HepG2 (cell line): Measurements from ENCODE around the gene GRIK4. TPM values are rescaled to one million over a fixed set of nuclear protein-coding genes. Genes with fewer than 3 reads are reported as not detected.

Experiments
- AKAP8 ChIP-seq: sonication (generic); formaldehyde crosslinking; IDR thresholded peaks from 2 replicates; pipeline ENCODE4 v1.5.1; 2020; ENCODE audit warnings: mild to moderate bottlenecking, missing genetic modification reagents
- ATRX ChIP-seq: sonication (generic); formaldehyde crosslinking; IDR thresholded peaks from 2 replicates; pipeline ENCODE4 v1.4.0; 2020; ENCODE audit warnings: missing genetic modification reagents, borderline replicate concordance
- HDAC2 ChIP-seq: sonication (generic); formaldehyde crosslinking; IDR thresholded peaks from 2 replicates; pipeline ENCODE4 v1.4.0; 2020; ENCODE audit warnings: missing genetic modification reagents
- HOXD1 ChIP-seq: sonication (generic); formaldehyde crosslinking; IDR thresholded peaks from 2 replicates; pipeline ENCODE4 v1.5.0; 2020; ENCODE audit warnings: missing genetic modification reagents
- MEIS1 ChIP-seq: sonication (generic); formaldehyde crosslinking; IDR thresholded peaks from 2 replicates; pipeline ENCODE4 v1.9.0; 2021; ENCODE audit warnings: mild to moderate bottlenecking, missing genetic modification reagents, moderate library complexity, borderline replicate concordance
- MTERF4 ChIP-seq: sonication (generic); formaldehyde crosslinking; IDR thresholded peaks from 2 replicates; pipeline ENCODE4 v1.8.0; 2023; ENCODE audit warnings: mild to moderate bottlenecking, missing genetic modification reagents
- PBX2 ChIP-seq: IDR thresholded peaks from 2 replicates; pipeline ENCODE4 v1.6.1; 2016; ENCODE audit warnings: control low read depth
- RFXAP ChIP-seq: sonication (generic); formaldehyde crosslinking; IDR thresholded peaks from 2 replicates; pipeline ENCODE4 v1.4.0; 2020; ENCODE audit warnings: missing genetic modification reagents, borderline replicate concordance
- SALL1 ChIP-seq: sonication (generic); formaldehyde crosslinking; IDR thresholded peaks from 2 replicates; pipeline ENCODE4 v1.8.0; 2022; ENCODE audit warnings: mild to moderate bottlenecking, missing genetic modification reagents
- SMYD3 ChIP-seq: sonication (generic); formaldehyde crosslinking; IDR thresholded peaks from 2 replicates; pipeline ENCODE4 v1.8.1; 2023; ENCODE audit warnings: mild to moderate bottlenecking, missing genetic modification reagents
- TARDBP ChIP-seq: sonication (generic); formaldehyde crosslinking; IDR thresholded peaks from 2 replicates; pipeline ENCODE4 v1.8.0; 2022; ENCODE audit warnings: mild to moderate bottlenecking, missing genetic modification reagents
- TEAD3 ChIP-seq: optimal IDR thresholded peaks from 2 replicates; pipeline ENCODE3; 2016; ENCODE audit warnings: borderline replicate concordance
- TRIM24 ChIP-seq: sonication (generic); formaldehyde crosslinking; IDR thresholded peaks from 2 replicates; pipeline ENCODE4 v1.8.0; 2022; ENCODE audit warnings: mild to moderate bottlenecking, missing genetic modification reagents
- ZBTB4 ChIP-seq: sonication (generic); formaldehyde crosslinking; IDR thresholded peaks from 2 replicates; pipeline ENCODE4 v1.4.0; 2020; ENCODE audit warnings: missing genetic modification reagents, mild to moderate bottlenecking, borderline replicate concordance
- ZGPAT ChIP-seq: IDR thresholded peaks from 2 replicates; pipeline ENCODE4 v1.6.1; 2016; ENCODE audit warnings: mild to moderate bottlenecking
- ZMAT3 ChIP-seq: sonication (generic); formaldehyde crosslinking; conservative IDR thresholded peaks from 2 replicates; pipeline ENCODE4 v1.7.0; 2021; ENCODE audit warnings: missing genetic modification reagents
- ZNF512 ChIP-seq: sonication (generic); formaldehyde crosslinking; IDR thresholded peaks from 2 replicates; pipeline ENCODE4 v1.4.0; 2020; ENCODE audit warnings: mild to moderate bottlenecking, missing genetic modification reagents
- ZNF672 ChIP-seq: sonication (generic); formaldehyde crosslinking; IDR thresholded peaks from 2 replicates; pipeline ENCODE4 v1.8.1; 2022; ENCODE audit warnings: missing genetic modification reagents
- ZNF737 ChIP-seq: sonication (generic); formaldehyde crosslinking; IDR thresholded peaks from 2 replicates; pipeline ENCODE4 v1.5.0; 2020; ENCODE audit warnings: missing genetic modification reagents, mild to moderate bottlenecking, borderline replicate concordance
- ZSCAN5A ChIP-seq: sonication (generic); formaldehyde crosslinking; IDR thresholded peaks from 2 replicates; pipeline ENCODE4 v1.8.0; 2022; ENCODE audit warnings: mild to moderate bottlenecking, missing genetic modification reagents, borderline replicate concordance
- polyA plus RNA-seq, 8 experiments: library from polyadenylated mRNA; depleted of rRNA in 3 of 8; stranded (reverse) in 7 of 8; unstranded in 1 of 8; fragments of >200 nt; fragmentation: Illumina TruSeq in 4 of 8; extraction: Trizol in 4 of 8; gene quantifications; 2 replicates each; pipeline versions ENCODE4 v1.2.1 to v1.2.3, GENCODE V29; 2011 to 2016; ENCODE audit warnings: low read depth in 4 of 8, missing spikeins in 1 of 8, mixed read lengths in 1 of 8; ENCODE audit not compliant: insufficient read depth in 1 of 8
- total RNA-seq, 5 experiments: library from RNA; depleted of rRNA; stranded (reverse); fragments of >200 nt; fragmentation: Illumina TruSeq; extraction: Trizol; gene quantifications; 2 replicates each; pipeline ENCODE4 v1.2.3, GENCODE V29; 2016; ENCODE audit warnings: low read depth in 1 of 5

The GRIK4 gene
- total and polyA plus RNA-seq, 2 of the 13 experiments (the other 11 are each of a cell fraction or from before 2014, with no cell fraction given), result 0.04 to 0.07 TPM

- TF ChIP-seq ZGPAT (peak; percentile 73), MTERF4 (CRISPR knock-in tag) (no peak), SMYD3 (CRISPR knock-in tag) (0 out of 2 replicates have a peak, but pooled peaks have one; percentile 53), HOXD1 (CRISPR knock-in tag) (peak; percentile 69; the same call in 1 of the 2 replicates), ZNF737 (CRISPR knock-in tag) (no peak), TARDBP (CRISPR knock-in tag) (peak; percentile 94), ZBTB4 (CRISPR knock-in tag) (peak; percentile 64; the same call in 1 of the 2 replicates), HDAC2 (CRISPR knock-in tag) (peak; percentile 96), MEIS1 (peak; percentile 93; the same call in 1 of the 2 replicates), ZNF672 (CRISPR knock-in tag) (no peak), RFXAP (CRISPR knock-in tag) (peak; percentile 76; the same call in 1 of the 2 replicates), ZNF512 (CRISPR knock-in tag) (no peak), TEAD3 (CRISPR knock-in tag) (peak; percentile 95), AKAP8 (CRISPR knock-in tag) (0 out of 2 replicates have a peak, but pooled peaks have one; percentile 46), PBX2 (CRISPR knock-in tag) (no peak), SALL1 (CRISPR knock-in tag) (peak; percentile 97), ZMAT3 (peak; percentile 79; the same call in 1 of the 2 replicates), TRIM24 (0 out of 2 replicates have a peak, but pooled peaks have one; percentile 59), ZSCAN5A (CRISPR knock-in tag) (peak; percentile 52; the same call in 1 of the 2 replicates), ATRX (no peak)
Measured at GRCh38 chr11:120808616-120809050, 297.1 kb downstream of the GRIK4 start (continued).
